MM.1S (cell line): ENCODE results near the gene PFKFB4.

Experiments
- CTCF ChIP-seq: fragments of 300-600 bp; sonication (generic); IDR thresholded peaks from 2 replicates; pipeline ENCODE4 v1.5.1; 2016; ENCODE audit warnings: antibody characterized with exemption, low read length, mixed read lengths
- EZH2 ChIP-seq: fragments of 300-600 bp; sonication (generic); optimal IDR thresholded peaks from 2 replicates; pipeline ENCODE3; 2017; ENCODE audit warnings: low read depth, mild to moderate bottlenecking, antibody characterized with exemption, low read length, mixed read lengths

DNA sequence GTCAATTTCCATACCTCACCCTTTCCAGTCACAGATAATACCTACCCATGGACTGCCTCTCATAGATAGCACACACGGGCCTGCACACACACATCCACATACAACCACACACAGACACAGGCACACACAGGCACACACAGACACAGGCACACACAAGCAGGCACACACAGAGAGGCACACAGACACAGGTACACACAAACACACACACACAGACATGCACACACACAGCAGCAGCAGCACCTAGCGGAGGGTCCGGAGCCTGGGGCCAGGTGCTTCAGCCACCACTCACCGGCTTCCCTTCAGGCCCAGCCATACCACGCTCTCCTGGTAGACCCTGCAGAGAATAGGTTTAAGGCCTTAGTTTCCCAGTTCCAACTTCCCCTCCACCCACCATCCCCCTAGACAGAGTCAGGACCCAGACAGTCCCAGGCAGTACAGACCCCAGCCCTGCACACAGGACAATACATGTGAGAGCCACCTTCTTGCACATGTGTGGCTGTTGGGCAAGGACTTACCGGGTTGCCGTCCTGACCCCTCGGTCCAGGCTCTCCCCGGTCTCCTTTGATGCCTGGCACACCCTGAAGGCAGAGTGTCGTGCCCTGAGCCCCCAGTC lies 17.5 kb upstream of the PFKFB4 start:
- TF ChIP-seq CTCF (no peak), EZH2 (no peak)
